K562 (cell line): ENCODE results near the gene B2M.
"Not testable (repeated sequence)": the region's sequence is repeated elsewhere in the genome, so short reads cannot be mapped to it uniquely, and the experiment has no call there.

ENCODE experiments used
- ARHGAP35 ChIP-seq: fragments of 450-650 bp; IDR thresholded peaks from 2 replicates; pipeline ENCODE4 v1.6.1; 2018; ENCODE audit not compliant: partially characterized antibody
- ARID2 ChIP-seq: fragments of 450-650 bp; IDR thresholded peaks from 2 replicates; pipeline ENCODE4 v1.6.1; 2017; ENCODE audit warnings: antibody characterized with exemption, mild to moderate bottlenecking
- BCLAF1 ChIP-seq, 2 experiments: fragments of 450-650 bp in 1 of 2; IDR thresholded peaks; 2 replicates each; pipeline ENCODE4 v1.6.1; 2011 to 2017; ENCODE audit warnings: low read depth in 2 of 2, antibody characterized with exemption in 1 of 2, borderline replicate concordance in 1 of 2, low read length in 1 of 2, mild to moderate bottlenecking in 1 of 2, mixed read lengths in 1 of 2; ENCODE audit not compliant: control insufficient read depth in 1 of 2
- ETV6 ChIP-seq, 3 experiments: fragments of 150-350 bp in 1 of 3; sonication (generic) in 1 of 3; formaldehyde crosslinking in 1 of 3; IDR thresholded peaks; 2 replicates each; pipeline versions ENCODE4 v1.6.1 to v1.8.0; 2014 to 2022; ENCODE audit warnings: borderline replicate concordance in 2 of 3, low read depth in 2 of 3, antibody characterized with exemption in 1 of 3, low read length in 1 of 3, mild to moderate bottlenecking in 1 of 3, missing genetic modification reagents in 1 of 3
- EZH2 ChIP-seq: IDR thresholded peaks from 2 replicates; pipeline ENCODE4 v1.6.1; 2012; ENCODE audit warnings: low read depth, mild to moderate bottlenecking, inconsistent platforms, low read length, borderline replicate concordance
- MNT ChIP-seq, 2 experiments: fragments of 450-650 bp; conservative IDR thresholded peaks; 2 replicates each; pipeline ENCODE4 v1.6.1; 2017; ENCODE audit warnings: mild to moderate bottlenecking in 2 of 2, moderate library complexity in 2 of 2
- NFIC ChIP-seq: fragments of 450-650 bp; IDR thresholded peaks from 2 replicates; pipeline ENCODE4 v1.6.1; 2017; ENCODE audit warnings: mild to moderate bottlenecking, inconsistent platforms
- SREBF2 ChIP-seq: sonication (generic); formaldehyde crosslinking; IDR thresholded peaks from 2 replicates; pipeline ENCODE4 v1.4.0; 2020; ENCODE audit warnings: mild to moderate bottlenecking, missing genetic modification reagents
- ZBTB33 ChIP-seq: sonication (generic); formaldehyde crosslinking; IDR thresholded peaks from 2 replicates; pipeline ENCODE4 v1.8.1; 2023; ENCODE audit warnings: mild to moderate bottlenecking, missing genetic modification reagents
- ZBTB34 ChIP-seq: fragments of 250-450 bp; sonication (Bioruptor Pico); IDR thresholded peaks from 2 replicates; pipeline ENCODE4 v1.8.0; 2021; ENCODE audit warnings: mild to moderate bottlenecking, moderate library complexity
- ZMIZ1 ChIP-seq, 2 experiments: fragments of 150-350 bp in 1 of 2; IDR thresholded peaks; 2 replicates each; pipeline ENCODE4 v1.6.1; 2012 to 2016; ENCODE audit warnings: low read depth in 2 of 2, low read length in 2 of 2, mild to moderate bottlenecking in 1 of 2, moderate library complexity in 1 of 2

GRCh38 chr15:44700676-44701075 is 10.6 kb upstream of the B2M start:
- TF ChIP-seq EZH2; MNT (conservative IDR thresholded peaks at IDR 0.05); ARID2; ZMIZ1 (IDR thresholded peaks at IDR 0.05; ENCODE audit: low read depth in 2 of 2, low read length in 2 of 2); SREBF2 (CRISPR knock-in tag); NFIC; ZBTB33 (CRISPR knock-in tag); ETV6 (IDR thresholded peaks at IDR 0.05; ENCODE audit: borderline replicate concordance in 1 of 2, low read depth in 2 of 2, low read length in 1 of 2); ETV6 (CRISPR knock-in tag; IDR thresholded peaks at IDR 0.05; ENCODE audit: borderline replicate concordance); ARHGAP35; ZBTB34 (CRISPR knock-in tag); BCLAF1 (IDR thresholded peaks at IDR 0.05; ENCODE audit: borderline replicate concordance in 1 of 2, control insufficient read depth in 1 of 2, low read depth in 2 of 2, low read length in 1 of 2): not testable (repeated sequence)
